SK-N-SH (cell line): ENCODE measurements around the gene ORMDL2. TPM values are rescaled to one million over a fixed set of nuclear protein-coding genes. Genes with fewer than 3 reads are reported as not detected.
"Not testable (repeated sequence)": the region's sequence is repeated elsewhere in the genome, so short reads cannot be mapped to it uniquely, and the experiment has no call there.

Experiments
- CTCF ChIA-PET: fragments of 300-600, 350-600 bp; formaldehyde crosslinking; extraction: SDS; loops from one replicate; lab custom pipeline; 2021; lab: Yijun Ruan, JAX
- POLR2A ChIA-PET: fragments of 350-600 bp; sonication (Branson Sonifier 250); formaldehyde crosslinking; extraction: SDS; loops from one replicate; lab custom pipeline; 2020; ENCODE audit warnings: antibody characterized with exemption, inconsistent platforms; lab: Yijun Ruan, JAX
- DNase-seq: peaks from one replicate; pipeline ENCODE4 v3.0.0; 2012
- H2AFZ ChIP-seq: fragments of 200-600 bp; sonication (generic); 2 replicates; pipeline ENCODE4 v1.8.1; 2016; ENCODE audit warnings: antibody characterized with exemption, mild to moderate bottlenecking, low read depth
- H3F3A ChIP-seq: fragments of 200-600 bp; sonication (generic); replicated peaks from 2 replicates; pipeline ENCODE3; 2016; ENCODE audit warnings: antibody characterized with exemption, mild to moderate bottlenecking; ENCODE audit not compliant: insufficient read depth
- H3K27ac ChIP-seq, 2 experiments: fragments of 200-500 bp in 1 of 2; fragments of 200-600 bp in 1 of 2; sonication (Bioruptor generic) in 1 of 2; sonication (generic), shearing (Covaris generic) in 1 of 2; 2 replicates each; pipeline versions ENCODE4 v1.5.1 to v1.6.1; 2014 to 2016; ENCODE audit warnings: low read depth in 2 of 2, inconsistent platforms in 1 of 2, low read length in 1 of 2, mild to moderate bottlenecking in 1 of 2, mixed read lengths in 1 of 2
- H3K27me3 ChIP-seq: fragments of 200-600 bp; sonication (generic), shearing (Covaris generic); 2 replicates; pipeline ENCODE4 v1.6.1; 2016; ENCODE audit warnings: mixed run types; ENCODE audit not compliant: insufficient read depth
- H3K36me3 ChIP-seq, 2 experiments: fragments of 200-500 bp in 1 of 2; fragments of 200-600 bp in 1 of 2; sonication (Bioruptor generic) in 1 of 2; sonication (generic) in 1 of 2; replicated peaks in 1 of 2; 2 replicates each; pipeline versions ENCODE3 to v1.5.1; 2014 to 2016; ENCODE audit warnings: low read length in 1 of 2, mild to moderate bottlenecking in 1 of 2; ENCODE audit not compliant: insufficient read depth in 2 of 2, control insufficient read depth in 1 of 2
- H3K4me1 ChIP-seq, 2 experiments: fragments of 200-500 bp in 1 of 2; fragments of 200-600 bp in 1 of 2; sonication (Bioruptor generic) in 1 of 2; sonication (generic), shearing (Covaris generic) in 1 of 2; 2 replicates each; pipeline versions ENCODE4 v1.5.1 to v1.6.1; 2014 to 2016; ENCODE audit warnings: low read depth in 1 of 2, low read length in 1 of 2, mixed run types in 1 of 2; ENCODE audit not compliant: insufficient read depth in 2 of 2, control insufficient read depth in 1 of 2
- H3K4me2 ChIP-seq: fragments of 200-600 bp; sonication (generic), shearing (Covaris generic); 2 replicates; pipeline ENCODE4 v1.6.1; 2017; ENCODE audit warnings: mixed run types
- H3K4me3 ChIP-seq, 2 experiments: fragments of 200-500 bp in 1 of 2; fragments of 200-600 bp in 1 of 2; sonication (Bioruptor generic) in 1 of 2; sonication (generic), shearing (Covaris generic) in 1 of 2; 2 replicates each; pipeline versions ENCODE4 v1.5.1 to v1.8.1; 2014 to 2016; ENCODE audit warnings: low read depth in 2 of 2, inconsistent platforms in 1 of 2, low read length in 1 of 2, mild to moderate bottlenecking in 1 of 2, mixed read lengths in 1 of 2, moderate library complexity in 1 of 2
- H3K79me2 ChIP-seq: fragments of 200-600 bp; sonication (generic); 2 replicates; pipeline ENCODE4 v1.8.1; 2017; ENCODE audit warnings: mild to moderate bottlenecking; ENCODE audit not compliant: insufficient read depth
- H3K9ac ChIP-seq: fragments of 200-600 bp; sonication (generic); 2 replicates; pipeline ENCODE4 v1.6.1; 2017; ENCODE audit warnings: mixed run types
- H3K9me2 ChIP-seq: fragments of 200-600 bp; sonication (generic); 2 replicates; pipeline ENCODE4 v1.6.1; 2017; ENCODE audit warnings: mixed run types
- H3K9me3 ChIP-seq: fragments of 200-600 bp; sonication (generic); 2 replicates; pipeline ENCODE4 v1.6.1; 2017; ENCODE audit warnings: mixed run types, mild to moderate bottlenecking, moderate library complexity
- H4K20me1 ChIP-seq: fragments of 200-600 bp; sonication (generic); 2 replicates; pipeline ENCODE4 v1.6.1; 2017; ENCODE audit warnings: mild to moderate bottlenecking, mixed run types; ENCODE audit not compliant: insufficient read depth
- ELF1 ChIP-seq: IDR thresholded peaks from 2 replicates; pipeline ENCODE4 v1.4.0; 2012
- EZH2phosphoT487 ChIP-seq: fragments of 200-600 bp; sonication (generic); IDR thresholded peaks from 2 replicates; pipeline ENCODE4 v1.6.1; 2017; ENCODE audit warnings: low read depth, mixed run types, mild to moderate bottlenecking, antibody characterized with exemption, moderate library complexity, borderline replicate concordance
- GABPA ChIP-seq: IDR thresholded peaks from 2 replicates; pipeline ENCODE4 v1.4.0; 2012; ENCODE audit warnings: low read depth, mild to moderate bottlenecking
- MAX ChIP-seq: IDR thresholded peaks from 2 replicates; pipeline ENCODE4 v1.4.0; 2012; ENCODE audit warnings: low read depth
- PBX3 ChIP-seq: IDR thresholded peaks from 2 replicates; pipeline ENCODE4; 2012
- WGBS: methylation state at CpG from one replicate; pipeline ENCODE4 v1.1.6; 2017; ENCODE audit warnings: low lambda C conversion rate; 5-methylcytosine and 5-hydroxymethylcytosine counted together
- polyA plus RNA-seq, 3 experiments: library from polyadenylated mRNA; depleted of rRNA; stranded (reverse); fragments of >200 nt; gene quantifications; 2 replicates each; pipeline ENCODE4 v1.2.3, GENCODE V29; 2012

The ORMDL2 gene
- polyA plus RNA-seq, 1 of the 3 experiments (the other 2 are of a cell fraction), result 37.3 TPM

- ChIA-PET POLR2A (no interaction called here), CTCF (interaction anchor here (0.6 kb wide), 1 partner anchor 34 kb away, joined by 3 read pairs; no protein-coding TSS in a partner anchor)
Measured at GRCh38 chr12:55865327-55865726, 47.5 kb downstream of the ORMDL2 start.

GRCh38 chr12:55866454-55867004 is 48.7 kb downstream of the ORMDL2 start:
- H3F3A ChIP-seq, H3K27ac ChIP-seq, H3K4me3 ChIP-seq, H4K20me1 ChIP-seq, H3K79me2 ChIP-seq, H2AFZ ChIP-seq, H3K9me3 ChIP-seq, H3K4me1 ChIP-seq, H3K36me3 ChIP-seq, H3K4me2 ChIP-seq, POLR2A ChIA-PET, H3K27me3 ChIP-seq, DNase-seq, H3K9ac ChIP-seq, H3K9me2 ChIP-seq: not testable (repeated sequence)
- CTCF ChIA-PET, result interaction anchor here (0.9 to 1.1 kb wide), 2 partner anchors 60 to 392 kb away, joined by 3 read pairs; partner anchors contain the start of gene ANKRD52
- 97% methylated on average over 3 of the region's 3 CpGs for WGBS

More at GRCh38 chr12:55865327-55865726, 47.5 kb downstream of the ORMDL2 start:
- Histone ChIP-seq H3K4me3 (no peak overlapping the region), H4K20me1 (no peaks in the 10 kb centered on the region), H3K79me2 (no peaks in the 10 kb centered on the region), H3F3A (no peaks in the 10 kb centered on the region), H3K9me3 (no peaks in the 10 kb centered on the region), H3K9me2 (no peaks in the 10 kb centered on the region), H3K27ac (no peak overlapping the region), H3K4me1 (no peaks in the 10 kb centered on the region), H3K4me2 (no peak overlapping the region), H2AFZ (no peak overlapping the region), H3K9ac (no peak overlapping the region), H3K36me3 (no peaks in the 10 kb centered on the region), H3K27me3 (no peaks in the 10 kb centered on the region)
- TF ChIP-seq ELF1 (no peak), PBX3 (no peak), EZH2phosphoT487 (no peak), GABPA (no peak), MAX (no peak)
- no peak for DNase-seq
- WGBS, result 22% methylated on average over 2 of the region's 2 CpGs

Other genes with a start within 250 kb of the ORMDL2 start
- not detected in 2 replicates for gene OR2AP1, start 245.6 kb upstream of the ORMDL2 start, polyA plus RNA-seq (2012; rRNA removed)
- gene OR10P1, start 181.1 kb upstream of the ORMDL2 start, polyA plus RNA-seq (2012; rRNA removed), result not detected in 2 replicates
- gene ITGA7, start 110.1 kb upstream of the ORMDL2 start, polyA plus RNA-seq (2012; rRNA removed), result 17.6 and 19.7 TPM in 2 replicates
- gene BLOC1S1, start 102.0 kb upstream of the ORMDL2 start, polyA plus RNA-seq (2012; rRNA removed), result 277 and 331 TPM in 2 replicates
- gene RDH5, start 97.6 kb upstream of the ORMDL2 start, polyA plus RNA-seq (2012; rRNA removed), result 5.2 and 5.4 TPM in 2 replicates
- 1,022 and 1,465 TPM in 2 replicates for gene CD63, start 89.0 kb upstream of the ORMDL2 start, polyA plus RNA-seq (2012; rRNA removed)
- gene GDF11, start 74.9 kb upstream of the ORMDL2 start, polyA plus RNA-seq (2012; rRNA removed), result 6.9 and 9.4 TPM in 2 replicates
- 65.8 and 66.9 TPM in 2 replicates for gene SARNP, start 317 bp upstream of the ORMDL2 start, polyA plus RNA-seq (2012; rRNA removed)
- gene DNAJC14, start 11.5 kb downstream of the ORMDL2 start, polyA plus RNA-seq (2012; rRNA removed), result 11.0 and 15.4 TPM in 2 replicates
- gene MMP19, start 24.9 kb downstream of the ORMDL2 start, polyA plus RNA-seq (2012; rRNA removed), result 5.7 and 6.8 TPM in 2 replicates
- 36.0 and 36.3 TPM in 2 replicates for gene PYM1, start 109.9 kb downstream of the ORMDL2 start, polyA plus RNA-seq (2012; rRNA removed)
- 74.6 and 75.9 TPM in 2 replicates for gene DGKA, start 113.1 kb downstream of the ORMDL2 start, polyA plus RNA-seq (2012; rRNA removed)
- gene PMEL, start 148.0 kb downstream of the ORMDL2 start, polyA plus RNA-seq (2012; rRNA removed), result 1.8 and 2.7 TPM in 2 replicates
- gene CDK2, start 148.8 kb downstream of the ORMDL2 start, polyA plus RNA-seq (2012; rRNA removed), result 34.7 and 43.3 TPM in 2 replicates
- 54.0 and 79.4 TPM in 2 replicates for gene RAB5B, start 156.0 kb downstream of the ORMDL2 start, polyA plus RNA-seq (2012; rRNA removed)
- gene SUOX, start 179.2 kb downstream of the ORMDL2 start, polyA plus RNA-seq (2012; rRNA removed), result 23.2 and 25.7 TPM in 2 replicates
- 2.0 and 3.9 TPM in 2 replicates for gene IKZF4, start 203.0 kb downstream of the ORMDL2 start, polyA plus RNA-seq (2012; rRNA removed)
- 1,500 and 1,782 TPM in 2 replicates for gene RPS26, start 223.9 kb downstream of the ORMDL2 start, polyA plus RNA-seq (2012; rRNA removed)